Neural progenitor cell (in vitro differentiated cells): ENCODE data around the gene LILRB3. TPM values are rescaled to one million over a fixed set of nuclear protein-coding genes. Genes with fewer than 3 reads are reported as not detected.
"Not testable (repeated sequence)": the region's sequence is repeated elsewhere in the genome, so short reads cannot be mapped to it uniquely, and the experiment has no call there.

Experiments used
- DNase-seq: peaks from one replicate; pipeline ENCODE4 v3.0.0-alpha.2; 2016; ENCODE audit warnings: low spot score
- H2AFZ ChIP-seq: fragments of 200-600 bp; sonication (generic); replicated peaks from 2 replicates; pipeline ENCODE4 v1.6.1; 2016; ENCODE audit warnings: antibody characterized with exemption
- H3F3A ChIP-seq: fragments of 200-600 bp; sonication (generic); 2 replicates; pipeline ENCODE4 v1.6.1; 2016; ENCODE audit warnings: antibody characterized with exemption, low read depth
- H3K27ac ChIP-seq: fragments of 200-600 bp; sonication (generic); 2 replicates; pipeline ENCODE4 v1.5.1; 2016; ENCODE audit warnings: mild to moderate bottlenecking
- H3K27me3 ChIP-seq: fragments of 200-600 bp; sonication (generic); 2 replicates; pipeline ENCODE4 v1.6.1; 2016; ENCODE audit warnings: mild to moderate bottlenecking, moderate library complexity
- H3K36me3 ChIP-seq: fragments of 200-600 bp; sonication (generic); 2 replicates; pipeline ENCODE4 v1.5.1; 2016
- H3K4me1 ChIP-seq: fragments of 200-600 bp; sonication (generic); 2 replicates; pipeline ENCODE4 v1.6.1; 2016; ENCODE audit warnings: mixed run types
- H3K4me2 ChIP-seq: fragments of 200-600 bp; sonication (generic); 2 replicates; pipeline ENCODE4 v1.6.1; 2016
- H3K4me3 ChIP-seq: fragments of 200-600 bp; sonication (generic); 2 replicates; pipeline ENCODE4 v1.5.1; 2016
- H3K79me2 ChIP-seq: fragments of 200-600 bp; sonication (generic); 2 replicates; pipeline ENCODE4 v1.6.1; 2016; ENCODE audit warnings: low read depth
- H3K9ac ChIP-seq: fragments of 200-600 bp; sonication (generic); 2 replicates; pipeline ENCODE4 v1.6.1; 2016
- H3K9me3 ChIP-seq: fragments of 200-600 bp; sonication (generic); 2 replicates; pipeline ENCODE4 v1.5.1; 2016; ENCODE audit warnings: low read depth
- H4K20me1 ChIP-seq: fragments of 200-600 bp; sonication (generic); 2 replicates; pipeline ENCODE4 v1.6.1; 2016; ENCODE audit warnings: low read depth
- H3K27ac Mint-ChIP-seq: 3 replicates; pipeline ENCODE4 v1.8.0; 2021; ENCODE audit warnings: mixed read lengths
- H3K27me3 Mint-ChIP-seq: 2 replicates; pipeline ENCODE4 v1.8.0; 2022; ENCODE audit warnings: low read depth, mild to moderate bottlenecking, inconsistent platforms, moderate library complexity, mixed read lengths; ENCODE audit not compliant: insufficient read depth
- H3K36me3 Mint-ChIP-seq: 3 replicates; pipeline ENCODE4 v1.8.0; 2021; ENCODE audit warnings: mixed read lengths
- H3K4me1 Mint-ChIP-seq: 3 replicates; pipeline ENCODE4 v1.8.0; 2021; ENCODE audit warnings: mixed read lengths
- H3K4me3 Mint-ChIP-seq: 3 replicates; pipeline ENCODE4 v1.8.0; 2021; ENCODE audit warnings: mild to moderate bottlenecking, moderate library complexity, mixed read lengths
- H3K9me3 Mint-ChIP-seq: 3 replicates; pipeline ENCODE4 v1.8.0; 2020; ENCODE audit warnings: mixed read lengths
- EZH2 ChIP-seq: fragments of 200-600 bp; sonication (generic); IDR thresholded peaks from 2 replicates; pipeline ENCODE4 v1.6.1; 2017; ENCODE audit warnings: antibody characterized with exemption, mild to moderate bottlenecking, moderate library complexity
- EZH2phosphoT487 ChIP-seq: fragments of 200-600 bp; sonication (generic); IDR thresholded peaks from 2 replicates; pipeline ENCODE4 v1.6.1; 2017; ENCODE audit warnings: antibody characterized with exemption
- total RNA-seq: library from RNA; depleted of rRNA; stranded (reverse); fragments of >200 nt; gene quantifications from 2 replicates; pipeline ENCODE4 v1.2.3, GENCODE V29; 2015; ENCODE audit warnings: low replicate concordance
- TF ChIP-seq, protein P1 (sequence below): fragments of 200-600 bp; sonication (generic); IDR thresholded peaks from 2 replicates; pipeline ENCODE4 v1.5.1; 2017; ENCODE audit warnings: antibody characterized with exemption, mild to moderate bottlenecking

LILRB3 gene
- not detected in 2 replicates for total RNA-seq

GRCh38 chr19:54222474-54223276 lies at the start of gene LILRB3:
Gene LILRB3, minus strand, starts transcription at chr19:54223007. Its CDS starts 31 bp downstream, at chr19:54222976.
- H2AFZ ChIP-seq, DNase-seq, H3K79me2 ChIP-seq, H3K36me3 ChIP-seq, H3K9ac ChIP-seq, H3K4me3 ChIP-seq, H3K27ac ChIP-seq, H3K36me3 Mint-ChIP-seq, H3K4me1 ChIP-seq, H3K27me3 Mint-ChIP-seq, H4K20me1 ChIP-seq, H3K9me3 Mint-ChIP-seq, H3K4me2 ChIP-seq, H3F3A ChIP-seq, H3K9me3 ChIP-seq: not testable (repeated sequence)
- Mint-ChIP-seq H3K4me3 (peak within 1 kb of the TSS; percentile 35), H3K4me1 (peaks cover 15% of the 10 kb centered on the region), H3K27ac (peak within 1 kb of the TSS; percentile 66)
- H3K27me3 ChIP-seq = peaks cover 18% of the 10 kb centered on the region

GRCh38 chr19:54272181-54272580 lies 49.4 kb upstream of the LILRB3 start:
- H3K27ac Mint-ChIP-seq, H3K9me3 Mint-ChIP-seq, H3K79me2 ChIP-seq, H3K27me3 Mint-ChIP-seq, H4K20me1 ChIP-seq, H3K4me3 ChIP-seq, H3K36me3 Mint-ChIP-seq, H3K9ac ChIP-seq, H3F3A ChIP-seq, DNase-seq, H3K4me1 Mint-ChIP-seq, H3K4me2 ChIP-seq, H3K27ac ChIP-seq, H2AFZ ChIP-seq, H3K4me1 ChIP-seq, H3K4me3 Mint-ChIP-seq, H3K36me3 ChIP-seq, H3K9me3 ChIP-seq: not testable (repeated sequence)
- peaks cover 35% of the 10 kb centered on the region for H3K27me3 ChIP-seq

GRCh38 chr19:54271587-54271986 lies 48.8 kb upstream of the LILRB3 start:
- H3K9me3 Mint-ChIP-seq, H3K4me2 ChIP-seq, H3K4me3 Mint-ChIP-seq, H3K4me1 Mint-ChIP-seq, H3K9me3 ChIP-seq, H3K79me2 ChIP-seq, H3F3A ChIP-seq, H3K27me3 Mint-ChIP-seq, H3K9ac ChIP-seq, H3K36me3 ChIP-seq, H3K36me3 Mint-ChIP-seq, H3K27ac Mint-ChIP-seq, H4K20me1 ChIP-seq, H3K27ac ChIP-seq, DNase-seq, H2AFZ ChIP-seq, H3K4me3 ChIP-seq, H3K4me1 ChIP-seq: not testable (repeated sequence)
- peaks cover 35% of the 10 kb centered on the region for H3K27me3 ChIP-seq

- H3K9ac ChIP-seq = no peak overlapping the region
- H3K4me2 ChIP-seq = no peak overlapping the region
- H3K9me3 ChIP-seq = no peaks in the 10 kb centered on the region
- DNase-seq = no peak
- no peaks in the 10 kb centered on the region for H3K4me1 ChIP-seq
- Mint-ChIP-seq H3K9me3 (no peaks in the 10 kb centered on the region), H3K4me1 (peaks cover under 1% of the 10 kb centered on the region), H3K4me3 (no peak overlapping the region), H3K27me3 (peaks cover 8% of the 10 kb centered on the region), H3K36me3 (no peaks in the 10 kb centered on the region), H3K27ac (no peak overlapping the region)
- H3K4me3 ChIP-seq = no peak overlapping the region
- no peaks in the 10 kb centered on the region for H3F3A ChIP-seq
- peaks cover 35% of the 10 kb centered on the region for H3K27me3 ChIP-seq
- TF ChIP-seq EZH2phosphoT487 (no peak), EZH2 (no peak)
- TF ChIP-seq, protein P1, sequence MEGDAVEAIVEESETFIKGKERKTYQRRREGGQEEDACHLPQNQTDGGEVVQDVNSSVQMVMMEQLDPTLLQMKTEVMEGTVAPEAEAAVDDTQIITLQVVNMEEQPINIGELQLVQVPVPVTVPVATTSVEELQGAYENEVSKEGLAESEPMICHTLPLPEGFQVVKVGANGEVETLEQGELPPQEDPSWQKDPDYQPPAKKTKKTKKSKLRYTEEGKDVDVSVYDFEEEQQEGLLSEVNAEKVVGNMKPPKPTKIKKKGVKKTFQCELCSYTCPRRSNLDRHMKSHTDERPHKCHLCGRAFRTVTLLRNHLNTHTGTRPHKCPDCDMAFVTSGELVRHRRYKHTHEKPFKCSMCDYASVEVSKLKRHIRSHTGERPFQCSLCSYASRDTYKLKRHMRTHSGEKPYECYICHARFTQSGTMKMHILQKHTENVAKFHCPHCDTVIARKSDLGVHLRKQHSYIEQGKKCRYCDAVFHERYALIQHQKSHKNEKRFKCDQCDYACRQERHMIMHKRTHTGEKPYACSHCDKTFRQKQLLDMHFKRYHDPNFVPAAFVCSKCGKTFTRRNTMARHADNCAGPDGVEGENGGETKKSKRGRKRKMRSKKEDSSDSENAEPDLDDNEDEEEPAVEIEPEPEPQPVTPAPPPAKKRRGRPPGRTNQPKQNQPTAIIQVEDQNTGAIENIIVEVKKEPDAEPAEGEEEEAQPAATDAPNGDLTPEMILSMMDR = no peak
- no peak overlapping the region for H2AFZ ChIP-seq
- no peaks in the 10 kb centered on the region for H3K79me2 ChIP-seq
- H3K27ac ChIP-seq = no peak overlapping the region
- H4K20me1 ChIP-seq = no peaks in the 10 kb centered on the region
- no peaks in the 10 kb centered on the region for H3K36me3 ChIP-seq
Observed at GRCh38 chr19:54271106-54271505, 48.3 kb upstream of the LILRB3 start.

GRCh38 chr19:54268936-54269335 lies 46.1 kb upstream of the LILRB3 start:
- H3K36me3 Mint-ChIP-seq = no peaks in the 10 kb centered on the region
- H3K9me3 ChIP-seq = no peaks in the 10 kb centered on the region
- H3K36me3 ChIP-seq = no peaks in the 10 kb centered on the region
- no peaks in the 10 kb centered on the region for H3K9me3 Mint-ChIP-seq
- H3K4me1 Mint-ChIP-seq = peaks cover 3% of the 10 kb centered on the region
- H2AFZ ChIP-seq = no peak overlapping the region
- DNase-seq = no peak
- H3K9ac ChIP-seq = no peak overlapping the region
- peaks cover 35% of the 10 kb centered on the region for H3K27me3 ChIP-seq
- H3K27ac Mint-ChIP-seq = no peak overlapping the region
- H3K4me3 Mint-ChIP-seq = no peak overlapping the region
- no peak for TF ChIP-seq EZH2phosphoT487
- TF ChIP-seq EZH2 = no peak
- TF ChIP-seq, protein P1 = no peak
- no peak overlapping the region for H3K4me2 ChIP-seq
- H4K20me1 ChIP-seq = no peaks in the 10 kb centered on the region
- H3K4me1 ChIP-seq = no peaks in the 10 kb centered on the region
- H3K79me2 ChIP-seq = no peaks in the 10 kb centered on the region
- no peak overlapping the region for H3K4me3 ChIP-seq
- H3K27ac ChIP-seq = no peak overlapping the region
- H3K27me3 Mint-ChIP-seq = peaks cover 7% of the 10 kb centered on the region
- H3F3A ChIP-seq = no peaks in the 10 kb centered on the region
